Activated CD8-positive, alpha-beta memory T cell treated with anti-CD3 and anti-CD28 coated beads for 48 hours (primary cell): ENCODE data around the gene AUH.
"Not testable (repeated sequence)": the region's sequence is repeated elsewhere in the genome, so short reads cannot be mapped to it uniquely, and the experiment has no call there.

Experiments
- DNase-seq, 3 experiments: peaks; one replicate each; pipeline ENCODE4 v3.0.0-alpha.2; 2020; ENCODE audit warnings: low read depth in 2 of 3, low spot score in 2 of 3

The AUH gene

DNA sequence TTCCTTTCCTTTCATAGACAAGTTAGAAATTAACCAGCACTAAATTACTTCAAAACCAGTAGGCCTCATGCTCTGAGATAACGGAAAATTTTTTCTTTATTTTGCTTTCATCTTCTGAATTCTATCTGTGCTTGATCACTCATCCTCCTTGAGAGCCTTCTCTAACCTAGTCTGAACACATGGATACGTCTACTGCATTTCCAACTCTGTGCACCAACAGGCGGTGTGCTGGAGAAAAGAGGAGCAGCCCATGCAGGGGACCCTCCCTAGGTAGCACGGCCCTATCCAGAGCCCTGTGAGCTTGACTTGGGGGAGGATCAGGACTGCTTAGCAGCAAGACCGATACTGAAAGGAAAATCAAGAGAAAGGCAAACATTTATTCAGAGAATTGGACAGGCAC is 149.8 kb downstream of the AUH start:
- no peak for DNase-seq

DNA sequence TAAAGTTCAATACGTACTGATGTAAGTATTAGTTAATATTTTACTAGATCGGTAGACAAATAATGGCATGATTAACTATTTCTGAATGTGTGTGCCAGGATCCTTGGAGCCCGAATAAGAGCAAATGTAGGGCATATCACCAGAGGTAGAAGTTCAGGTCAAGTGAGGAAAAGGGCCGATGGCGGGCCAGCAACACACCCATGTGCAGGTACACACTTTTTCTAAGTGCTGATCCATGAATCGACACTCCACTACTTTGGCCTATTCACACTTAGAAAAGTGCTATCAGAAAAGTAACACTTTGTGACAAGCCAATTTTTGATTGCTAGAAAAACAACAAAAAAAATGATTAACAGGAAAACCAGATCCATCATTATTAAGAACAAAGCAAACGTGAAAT is 150.3 kb downstream of the AUH start:
- DNase-seq = no peak

DNA sequence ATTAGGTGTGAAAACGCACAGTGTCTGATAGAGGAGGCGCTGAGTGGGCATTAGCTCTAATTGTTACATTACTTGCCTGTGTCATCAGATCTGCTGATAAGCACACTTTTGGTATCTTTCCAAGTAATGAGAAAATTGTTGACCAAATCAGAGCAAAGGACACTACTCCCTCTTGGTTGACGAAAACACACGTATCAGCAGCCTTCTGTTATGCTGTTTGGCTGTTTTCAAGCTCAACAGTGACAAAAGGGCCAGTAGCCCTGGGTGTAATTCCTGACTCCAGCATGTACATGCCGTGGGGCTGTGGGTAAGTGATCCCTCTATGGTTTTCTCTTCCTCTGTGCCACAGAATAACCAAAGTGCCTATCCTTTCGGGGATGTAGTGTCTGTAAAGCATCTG is 151.4 kb downstream of the AUH start:
- no peak for DNase-seq

DNA sequence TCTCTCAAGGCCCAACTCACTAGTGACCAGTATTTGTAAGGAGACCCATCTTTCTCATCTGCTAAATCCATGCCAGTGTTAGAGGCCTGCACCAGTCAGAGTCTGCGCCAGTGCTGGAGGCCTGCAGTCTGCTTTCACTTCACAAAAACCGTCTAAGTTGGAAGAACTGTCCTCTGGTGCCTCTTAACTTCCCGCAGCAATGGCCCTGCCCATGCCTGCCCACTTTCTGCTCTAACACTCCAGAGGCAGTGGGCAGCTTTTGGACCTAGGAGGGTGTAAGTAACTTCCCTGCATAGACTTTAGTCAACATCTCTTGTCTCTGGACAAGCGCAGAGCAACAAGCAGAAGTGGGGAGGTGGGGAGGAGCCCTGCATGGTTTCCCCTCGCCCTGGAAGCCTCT is 152.9 kb downstream of the AUH start:
- DNase-seq = no peak

DNA sequence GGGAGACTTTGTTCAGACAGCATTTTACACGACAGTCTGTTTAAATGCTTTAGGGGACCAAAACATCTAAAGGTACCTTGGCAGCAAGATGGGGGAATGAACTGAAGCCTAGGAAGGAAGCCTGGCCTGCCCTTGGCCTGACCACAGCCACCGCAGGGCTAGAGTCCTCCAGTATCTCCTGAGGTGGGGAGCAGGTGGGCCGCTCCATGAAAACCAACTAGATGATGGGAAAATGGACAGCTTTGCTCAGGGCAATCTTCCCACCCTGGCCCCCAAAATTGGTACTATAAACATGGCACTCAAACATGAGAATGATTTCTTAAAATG is 153.3 kb downstream of the AUH start:
- no peak for DNase-seq

DNA sequence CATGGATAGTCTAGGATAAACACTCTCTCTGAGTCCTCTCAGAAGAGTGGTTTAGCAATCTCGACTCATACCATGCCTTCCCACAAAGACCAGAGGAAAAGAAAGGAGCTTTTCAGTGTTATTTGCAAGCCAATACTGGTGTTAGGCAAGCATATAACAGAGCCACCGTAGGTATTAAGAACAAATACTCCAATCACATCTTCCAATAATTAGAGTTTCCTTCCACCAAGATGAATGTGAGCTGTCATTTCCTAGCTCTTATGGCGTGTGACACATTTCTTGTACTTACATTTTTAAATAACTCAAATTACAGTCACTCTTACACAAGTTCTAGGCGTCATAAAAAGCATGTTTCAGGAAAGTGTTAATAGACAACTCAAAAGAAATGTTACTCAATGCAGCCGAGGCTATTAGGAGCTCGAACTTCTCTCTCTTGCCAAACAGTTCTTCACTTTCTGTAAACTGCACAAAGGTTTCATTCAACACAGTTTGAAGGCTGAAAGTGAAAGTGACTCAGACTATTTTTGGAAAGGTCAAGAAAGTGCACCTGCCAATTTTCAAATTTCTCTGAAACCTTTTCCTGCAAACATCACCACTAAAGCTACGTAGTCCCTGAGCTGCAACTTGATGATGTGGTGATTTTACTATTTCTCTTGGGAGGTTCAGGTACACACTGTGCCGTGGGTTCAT is 153.8 kb downstream of the AUH start:
- no peak for DNase-seq

DNA sequence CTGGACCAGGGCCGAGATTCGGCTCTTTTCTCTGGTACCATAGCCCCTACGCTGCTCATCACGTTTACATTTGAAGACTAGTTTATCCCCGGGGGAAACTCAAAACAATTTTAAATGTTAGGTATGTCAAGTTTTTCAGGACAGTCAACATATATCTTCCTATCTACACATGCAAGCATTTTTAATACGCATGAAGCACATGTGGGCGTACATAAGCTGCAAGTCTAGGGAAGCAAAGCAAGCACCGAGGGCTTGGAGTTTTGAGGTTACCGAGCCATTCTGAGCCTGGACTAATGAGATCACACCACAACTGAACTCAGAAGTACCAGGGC is 154.4 kb downstream of the AUH start:
- DNase-seq = no peak

DNA sequence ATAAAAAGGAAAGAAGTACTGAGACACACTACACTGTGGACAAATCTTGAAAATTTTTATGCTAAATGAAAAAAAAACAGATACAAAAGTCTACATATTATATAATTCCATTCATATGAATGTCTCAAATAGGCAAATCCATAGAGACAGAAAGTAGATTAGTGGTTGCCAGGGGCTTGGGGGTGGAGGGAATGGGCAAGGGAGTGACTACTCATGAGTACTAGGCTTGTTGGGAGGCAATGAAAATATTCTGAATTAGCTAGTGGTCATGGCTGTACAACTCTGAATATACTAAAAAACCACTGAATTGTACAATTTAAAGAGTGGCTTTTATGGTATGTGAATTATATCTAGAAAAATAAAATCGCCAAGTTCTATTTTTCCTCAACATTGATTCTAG is 154.9 kb downstream of the AUH start:
- DNase-seq = no peak

DNA sequence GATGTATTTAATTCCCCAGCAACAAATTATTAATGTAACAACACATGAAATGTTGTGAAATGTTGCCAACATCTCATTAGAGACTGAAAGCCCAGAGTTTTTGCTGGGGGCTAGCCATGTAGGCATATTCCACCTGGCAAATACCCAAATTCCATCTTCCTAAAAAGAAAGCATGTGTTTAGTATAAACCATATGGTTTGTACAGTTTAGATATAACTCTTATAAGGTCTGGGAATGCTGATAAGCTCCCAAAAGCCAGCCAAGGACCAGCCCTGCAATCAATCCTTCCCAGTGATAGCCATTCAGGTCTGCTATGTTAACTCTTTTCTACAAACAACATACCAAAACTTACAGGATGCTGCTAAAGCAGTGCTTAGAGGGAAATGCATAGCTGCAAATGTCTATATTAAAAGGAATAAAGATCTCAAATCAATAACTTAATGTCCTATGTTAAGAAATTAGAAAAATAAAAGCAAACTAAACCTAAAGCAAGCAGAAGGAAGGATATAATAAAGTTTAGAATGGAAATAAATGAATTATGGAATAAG is 158.9 kb downstream of the AUH start:
- no peak for DNase-seq

DNA sequence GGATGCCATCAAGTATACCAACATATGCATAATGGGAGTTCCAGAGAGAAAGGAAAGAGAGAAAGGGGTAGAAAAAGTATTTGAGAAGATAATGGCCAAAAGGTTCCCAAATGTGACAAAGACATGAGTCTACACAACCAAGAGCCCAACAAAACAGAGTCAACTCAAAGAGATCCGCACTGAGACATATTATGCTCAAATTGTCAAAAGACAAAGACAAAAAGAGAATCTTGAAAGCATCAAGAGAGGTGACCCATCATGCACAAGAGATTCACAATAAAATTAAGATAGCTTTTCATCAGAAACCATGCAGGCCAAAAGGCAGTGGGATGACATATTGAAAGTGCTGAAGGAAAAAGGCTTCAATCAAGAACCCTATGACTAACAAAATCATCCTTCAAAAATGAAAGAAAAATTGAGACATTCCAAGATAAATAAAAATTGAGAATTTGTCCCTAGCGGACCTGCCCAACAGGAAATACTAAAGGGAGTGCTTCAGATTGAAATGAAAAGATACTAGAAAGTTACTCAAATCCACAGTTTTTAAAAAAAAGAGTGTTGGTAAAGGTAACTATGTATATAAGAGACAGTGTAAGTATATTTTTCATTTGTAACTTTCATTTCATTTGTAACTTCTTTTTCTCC is 160.9 kb downstream of the AUH start:
- no peak for DNase-seq

DNA sequence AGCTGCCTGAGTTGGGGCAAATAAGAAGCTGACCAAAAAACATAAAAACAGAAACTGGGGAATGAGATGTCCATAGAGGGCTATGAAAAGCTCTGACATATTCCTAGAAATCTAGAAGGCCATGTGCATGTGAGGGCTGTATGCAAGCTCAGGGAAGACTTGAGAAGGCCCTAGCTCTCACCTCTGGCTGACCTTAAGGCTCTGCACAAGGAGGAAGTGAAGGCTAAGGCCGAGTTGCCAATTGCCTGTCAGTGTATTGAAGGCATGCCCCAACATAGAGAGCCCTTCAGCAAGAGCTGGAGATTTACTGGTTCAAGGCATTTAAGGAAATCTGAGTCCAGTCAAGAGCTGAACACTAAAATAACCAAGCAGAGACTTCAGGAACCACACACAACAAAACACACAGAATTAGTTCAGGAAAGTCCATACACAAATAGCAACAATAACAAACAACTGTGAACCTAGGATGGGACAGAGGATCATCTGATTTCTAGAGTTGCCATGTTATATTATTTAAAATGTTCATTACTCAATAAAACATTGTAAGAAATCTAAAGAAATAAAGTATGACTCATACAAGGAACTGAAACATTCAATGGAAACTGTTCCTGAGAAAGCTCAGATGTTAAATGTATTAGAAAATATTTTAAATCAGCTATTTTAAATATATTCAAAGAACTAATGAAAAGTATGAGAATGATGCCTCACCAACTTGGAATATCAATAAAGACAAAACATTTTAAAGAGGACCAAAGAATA is 161.8 kb downstream of the AUH start:
- no peak for DNase-seq

DNA sequence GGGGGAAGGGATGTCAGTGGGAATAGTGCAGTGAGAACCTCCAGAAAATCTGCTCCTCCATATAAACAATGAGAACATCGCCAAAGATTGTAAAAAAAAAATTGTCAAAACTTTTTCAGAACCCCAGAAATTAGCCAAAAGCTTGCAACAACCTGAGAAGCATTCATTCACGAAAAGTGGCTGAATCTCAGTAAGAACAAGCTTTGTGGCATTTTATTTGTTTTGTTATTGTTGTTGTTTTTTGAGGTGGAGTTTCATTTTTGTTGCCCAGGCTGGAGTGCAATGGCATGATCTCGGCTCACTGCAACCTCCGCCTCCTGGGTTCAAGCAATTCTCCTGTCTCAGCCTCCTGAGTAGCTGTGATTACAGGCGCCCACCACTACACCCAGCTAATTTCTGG is 162.8 kb downstream of the AUH start:
- not testable (repeated sequence) for DNase-seq

DNA sequence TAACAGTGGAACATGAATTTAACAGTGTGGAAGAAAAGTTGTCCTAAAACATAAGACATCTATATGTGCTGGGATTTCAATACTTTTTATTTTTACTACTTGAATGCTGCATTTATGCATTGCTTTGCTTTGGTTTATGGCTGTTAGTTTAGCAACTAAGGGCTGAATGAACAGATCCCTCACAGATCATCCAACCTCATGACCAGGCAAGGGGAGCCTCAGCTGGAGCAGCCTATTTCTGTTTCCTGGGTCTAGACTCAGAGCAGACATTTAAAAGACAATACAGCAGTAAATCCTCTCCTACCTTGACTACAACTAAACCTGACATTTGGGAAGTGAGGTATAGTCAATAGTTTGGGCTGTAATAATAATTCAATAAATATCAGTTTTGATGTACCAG is 163.3 kb downstream of the AUH start:
- no peak for DNase-seq

DNA sequence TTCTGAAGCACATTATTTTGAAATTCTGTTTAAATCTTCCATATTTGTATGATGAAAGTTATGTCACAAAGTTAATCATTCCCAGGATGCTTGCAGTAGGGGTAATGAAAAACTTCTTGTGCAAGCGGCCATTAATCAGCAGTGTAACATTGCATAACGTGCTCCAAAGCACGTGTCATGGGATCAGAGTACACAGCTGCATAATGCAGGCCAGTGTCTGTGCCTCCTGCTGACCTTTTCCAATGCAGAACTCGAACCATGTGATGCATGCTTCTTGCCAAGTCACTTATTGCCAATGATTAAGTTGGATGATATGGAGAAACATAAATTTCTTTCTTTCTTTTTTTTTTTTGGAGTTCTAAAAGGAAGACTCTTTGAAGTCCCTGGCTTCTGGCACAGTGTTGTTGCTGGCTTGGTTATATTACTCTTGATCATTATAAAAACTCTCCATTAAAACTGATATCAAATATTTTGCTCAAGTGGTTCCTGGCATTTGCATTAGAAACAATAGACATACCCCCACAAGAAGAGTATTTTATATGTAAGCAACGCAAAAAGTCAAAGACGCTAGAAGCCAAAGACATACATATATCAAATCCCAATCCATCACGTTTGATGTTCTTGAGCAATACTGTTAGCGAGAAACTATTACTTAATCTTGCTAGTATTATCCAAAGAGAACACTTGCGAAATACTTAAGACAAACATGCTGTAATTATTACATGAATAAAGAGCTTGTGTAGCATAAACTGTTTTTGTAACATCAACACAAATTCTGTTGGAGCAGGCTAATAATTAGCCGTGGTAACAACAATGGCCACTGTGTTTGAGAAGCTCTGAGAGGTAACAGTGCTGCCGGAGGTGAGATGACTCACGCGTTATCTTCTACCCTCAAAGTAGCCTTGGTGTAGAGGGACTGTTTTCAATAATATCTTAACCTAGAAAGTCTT is 164.2 kb downstream of the AUH start:
- DNase-seq = no peak

DNA sequence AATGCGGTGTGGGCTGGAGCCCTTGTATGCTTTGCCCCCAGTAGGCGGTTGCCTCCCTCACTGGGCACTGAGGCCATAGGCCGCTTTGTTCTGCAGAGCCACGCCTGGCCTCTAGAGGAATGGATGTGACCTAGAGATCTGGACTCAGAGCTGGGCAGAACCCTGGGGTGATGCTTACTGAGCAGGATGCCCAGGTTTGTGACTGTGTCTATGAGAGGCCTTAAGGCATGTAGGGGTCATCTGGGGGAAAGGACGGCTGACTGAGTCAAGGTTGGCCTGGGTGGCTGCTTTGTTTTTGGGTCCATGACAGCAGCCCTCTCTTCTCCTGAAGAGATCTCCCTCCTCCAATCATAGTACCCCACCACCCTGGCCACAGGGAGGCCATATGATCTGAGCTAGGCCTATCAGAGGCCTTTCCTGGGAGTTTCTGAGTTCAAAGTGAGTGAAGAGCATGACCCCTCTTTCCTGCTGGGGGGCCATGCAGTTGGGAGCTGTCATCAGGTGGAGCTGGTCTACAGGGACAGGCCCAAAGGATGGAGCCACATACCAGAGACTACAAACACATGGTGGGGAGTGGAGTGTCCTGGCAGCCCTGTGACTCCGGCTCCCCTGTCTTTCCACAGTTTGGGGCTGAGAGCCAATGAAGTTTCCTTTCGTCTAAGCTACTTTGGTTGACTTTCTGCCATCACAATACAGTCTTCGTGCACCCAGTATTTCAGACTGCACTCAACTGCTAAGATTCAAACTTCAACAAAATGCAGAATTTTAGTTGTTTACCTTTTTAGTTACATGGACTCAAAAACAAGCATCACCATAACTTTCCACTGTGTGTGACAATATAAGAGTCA is 165.4 kb downstream of the AUH start:
- DNase-seq = no peak

DNA sequence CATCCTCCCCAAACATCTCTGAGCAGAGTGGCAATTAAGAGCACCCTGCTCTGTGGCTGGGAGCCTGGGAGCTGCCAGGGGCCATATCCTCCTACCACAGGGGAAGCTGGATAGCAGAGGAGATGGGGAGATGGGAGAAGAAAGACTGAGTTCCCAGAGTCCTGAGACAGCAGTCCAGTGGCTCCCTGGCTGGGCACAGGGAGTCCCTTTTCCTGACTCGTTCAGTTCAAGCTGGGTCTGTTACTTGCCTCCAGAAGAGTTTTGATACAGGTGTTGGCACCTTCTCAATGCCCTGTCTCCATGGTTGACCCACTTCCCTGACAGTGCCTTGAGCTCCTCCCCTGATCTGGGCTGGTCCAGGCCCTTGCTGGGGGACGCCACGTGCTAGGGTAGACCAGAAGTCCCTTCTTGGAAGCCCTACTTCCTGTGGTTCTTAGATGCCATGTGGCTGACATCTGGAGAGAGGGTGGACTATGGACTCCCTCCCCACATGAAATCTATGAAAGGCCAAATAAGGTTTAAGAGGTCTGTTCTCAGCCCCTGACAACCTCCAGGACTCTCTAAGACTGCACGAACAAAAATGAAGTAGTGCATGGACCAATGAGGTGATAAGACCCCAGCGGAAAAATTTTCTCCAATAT is 166.2 kb downstream of the AUH start:
- DNase-seq = no peak

DNA sequence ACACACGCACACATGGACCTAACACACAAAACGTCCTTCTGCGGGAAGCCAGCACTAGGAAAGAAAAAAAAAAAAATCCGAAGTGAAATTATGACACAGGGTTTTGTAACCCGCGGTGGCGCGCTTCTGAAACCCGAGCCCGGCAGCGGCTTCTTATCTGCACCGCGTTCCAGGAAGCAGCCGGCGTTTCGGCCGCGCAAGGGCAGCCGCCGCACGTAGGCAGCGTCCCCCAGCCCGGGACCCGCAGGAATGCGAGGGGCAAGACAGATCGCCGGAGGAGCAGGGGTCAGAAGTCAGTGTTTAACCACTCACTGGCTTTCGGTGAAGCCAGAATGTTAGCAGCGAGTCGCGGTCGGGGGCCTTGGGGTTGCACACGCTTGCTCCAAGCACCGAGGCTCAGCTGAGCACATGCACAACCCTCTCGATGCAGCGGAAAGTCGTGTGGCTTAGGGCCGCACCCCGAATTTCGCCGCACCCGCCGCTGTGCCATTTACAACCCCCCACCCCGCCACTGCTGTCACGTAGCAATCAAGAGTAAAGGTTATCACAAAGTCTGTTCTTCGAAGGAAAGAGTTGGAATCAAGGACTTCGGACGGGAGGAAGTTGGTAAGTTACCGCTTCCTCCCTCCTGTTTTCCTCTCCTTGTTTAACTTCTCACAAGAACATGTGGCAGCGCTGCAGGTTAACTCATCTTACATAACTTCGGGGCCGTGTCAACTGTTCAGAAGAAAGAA is 167.9 kb downstream of the AUH start:
- DNase-seq = peak in 2 of 3 experiments; percentile 80 to 91

DNA sequence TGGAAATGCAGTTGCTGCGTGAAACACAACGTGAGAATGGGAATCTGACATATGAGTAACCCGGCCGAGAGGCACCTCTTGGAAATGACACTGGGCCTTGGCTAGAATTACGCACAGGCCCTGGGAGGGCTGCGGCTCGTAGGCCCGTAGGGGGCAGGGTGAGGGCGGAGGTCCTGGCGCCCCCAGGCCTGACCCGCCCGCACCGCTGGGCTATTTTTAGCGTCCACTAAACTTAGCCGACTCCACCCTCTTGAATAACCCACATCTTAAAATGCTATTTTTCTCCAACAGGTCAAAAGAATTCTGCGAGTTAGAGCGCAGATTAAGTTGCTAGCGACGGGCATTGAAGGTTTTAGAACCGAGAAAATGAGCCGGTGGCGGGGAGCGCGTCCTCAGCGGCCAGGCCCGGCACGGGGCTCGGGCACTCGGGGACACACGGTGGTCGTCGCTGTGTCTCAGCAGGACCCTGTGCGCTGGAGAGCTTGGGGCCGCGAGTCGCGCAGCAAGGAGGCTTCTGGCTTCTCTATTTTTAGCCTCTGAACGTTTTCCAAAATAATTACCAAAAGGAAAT is 168.5 kb downstream of the AUH start:
- peak in 2 of 3 experiments; percentile 70 to 76 for DNase-seq
